GM12874 (cell line): Measurements from ENCODE around the gene PTPRE.

Experiments used
- CTCF ChIP-seq: IDR thresholded peaks from 2 replicates; pipeline ENCODE4 v1.5.1; 2011; ENCODE audit warnings: low read depth, mild to moderate bottlenecking, control low read depth, low read length, moderate library complexity; ENCODE audit not compliant: insufficient read depth

The PTPRE gene

GRCh38 chr10:128053356-128053755, 146.5 kb downstream of the PTPRE start:
- no peak for TF ChIP-seq CTCF

- TF ChIP-seq CTCF: no peak
These were observed 147.5 kb downstream of the PTPRE start for GRCh38 chr10:128054163-128054970.

GRCh38 chr10:128055061-128055868, 148.4 kb downstream of the PTPRE start:
- no peak for TF ChIP-seq CTCF

GRCh38 chr10:128056303-128057050, 149.6 kb downstream of the PTPRE start:
- no peak for TF ChIP-seq CTCF

- no peak for TF ChIP-seq CTCF
These were observed 151.3 kb downstream of the PTPRE start for GRCh38 chr10:128058106-128058749.

- no peak for TF ChIP-seq CTCF
These were observed 151.8 kb downstream of the PTPRE start for GRCh38 chr10:128058750-128059134.
